CD4-positive, alpha-beta memory T cell (primary cell): ENCODE data around the gene GPR27. TPM values are rescaled to one million over a fixed set of nuclear protein-coding genes. Genes with fewer than 3 reads are reported as not detected.

ENCODE experiments used
- CTCF ChIA-PET: fragments of 350-600 bp; sonication (Branson Sonifier 250); formaldehyde crosslinking; loops from one replicate; lab custom pipeline; 2021; ENCODE audit warnings: inconsistent platforms; ENCODE audit not compliant: partially characterized antibody; lab: Charles Lee
- POLR2A ChIA-PET: fragments of 350-600 bp; sonication (Branson Sonifier 250); formaldehyde crosslinking; loops from one replicate; lab custom pipeline; 2021; ENCODE audit not compliant: partially characterized antibody; lab: Charles Lee
- DNase-seq, 5 donors: peaks; one replicate each; pipeline versions ENCODE4 v3.0.0 to v3.0.0-alpha.2; 2020 to 2022; ENCODE audit warnings: mixed read lengths in 1 of 5
- H3K27ac ChIP-seq: one replicate; pipeline ENCODE4 v1.7.0; 2013; ENCODE audit warnings: low read depth, low read length
- H3K27me3 ChIP-seq: 2 replicates; pipeline ENCODE4 v1.7.0; 2013; ENCODE audit warnings: mild to moderate bottlenecking, low read length, moderate library complexity; ENCODE audit not compliant: insufficient read depth
- H3K36me3 ChIP-seq: 2 replicates; pipeline ENCODE4 v1.7.0; 2013; ENCODE audit warnings: mild to moderate bottlenecking, low read length, moderate library complexity; ENCODE audit not compliant: insufficient read depth
- H3K4me1 ChIP-seq: 2 replicates; pipeline ENCODE4 v1.7.0; 2013; ENCODE audit warnings: mild to moderate bottlenecking, low read length, moderate library complexity; ENCODE audit not compliant: insufficient read depth
- H3K4me3 ChIP-seq, 2 donors: one replicate each; pipeline ENCODE4 v1.7.0; 2013; ENCODE audit warnings: low read length in 2 of 2, mild to moderate bottlenecking in 1 of 2
- H3K9me3 ChIP-seq, 2 donors: one replicate each; pipeline ENCODE4 v1.7.0; 2013; ENCODE audit warnings: low read length in 2 of 2, control low read depth in 1 of 2; ENCODE audit not compliant: control insufficient read depth in 1 of 2
- H3K27ac Mint-ChIP-seq, 7 donors: one replicate each; pipeline ENCODE4 v1.8.0; 2020 to 2021; ENCODE audit warnings: mixed read lengths in 7 of 7, mild to moderate bottlenecking in 6 of 7, inconsistent platforms in 3 of 7, moderate library complexity in 3 of 7
- H3K27me3 Mint-ChIP-seq, 2 donors: one replicate each; pipeline ENCODE4 v1.8.0; 2020 to 2021; ENCODE audit warnings: mixed read lengths in 2 of 2
- H3K36me3 Mint-ChIP-seq, 2 donors: one replicate each; pipeline ENCODE4 v1.8.0; 2020 to 2021; ENCODE audit warnings: mixed read lengths in 2 of 2, inconsistent platforms in 1 of 2, mild to moderate bottlenecking in 1 of 2
- H3K4me1 Mint-ChIP-seq, 4 donors: one replicate each; pipeline ENCODE4 v1.8.0; 2020 to 2021; ENCODE audit warnings: mixed read lengths in 4 of 4, mild to moderate bottlenecking in 1 of 4
- H3K4me3 Mint-ChIP-seq, 8 donors: one replicate each; pipeline ENCODE4 v1.8.0; 2020 to 2021; ENCODE audit warnings: mixed read lengths in 8 of 8, mild to moderate bottlenecking in 7 of 8, moderate library complexity in 6 of 8, inconsistent platforms in 3 of 8
- H3K9me3 Mint-ChIP-seq, 8 donors: one replicate each; pipeline ENCODE4 v1.8.0; 2020 to 2021; ENCODE audit warnings: mixed read lengths in 8 of 8, mild to moderate bottlenecking in 5 of 8, inconsistent platforms in 3 of 8, moderate library complexity in 1 of 8
- intact Hi-C: fragments of 100-400 bp; cut with micrococcal nuclease; formaldehyde crosslinking; loops from one replicate; pipeline ENCODE4 v1.15.1; 2023
- polyA plus RNA-seq, 2 donors: library from polyadenylated mRNA; unstranded; fragments of 300-500 nt; fragmentation: Illumina TruSeq; gene quantifications; one replicate each; pipeline ENCODE4 v1.2.3, GENCODE V29; 2021
- total RNA-seq, 2 experiments: library from RNA; stranded (reverse); gene quantifications; one replicate each; pipeline ENCODE4 v1.2.3, GENCODE V29; 2021

Gene GPR27
- total and polyA plus RNA-seq, 4 experiments from 2014 or later, result 0.17 to 1.4 (median 0.58) TPM

DNA sequence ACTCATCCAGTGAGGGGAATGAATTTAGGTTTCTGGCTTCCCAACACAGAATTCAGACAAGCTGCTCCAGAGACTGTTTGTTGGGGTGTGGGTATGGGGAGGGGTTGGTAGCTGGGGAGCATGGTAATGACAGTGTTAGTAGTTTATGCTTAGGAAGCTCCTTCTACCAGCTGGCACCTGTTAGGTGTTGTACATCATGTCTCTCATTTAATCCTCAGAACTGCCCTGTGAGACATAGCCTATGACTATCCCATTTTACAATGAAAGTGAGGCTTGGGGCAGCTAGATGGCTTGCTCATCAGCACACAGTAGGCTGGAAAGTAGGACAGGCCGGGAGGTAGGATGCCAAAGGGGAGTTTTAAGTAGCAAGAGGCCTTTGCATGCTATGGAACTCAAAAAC, 31.0 kb upstream of the GPR27 start:
- Mint-ChIP-seq H3K36me3 (peaks cover 14 to 31% of the 10 kb centered on the region in 2 donors), H3K27ac (peak overlapping the region; percentile 91 to 99 (median 93)), H3K4me3 (peak overlapping the region; percentile 77 to 98 (median 92)), H3K9me3 (no peaks in the 10 kb centered on the region), H3K27me3 (no peaks in the 10 kb centered on the region), H3K4me1 (peaks cover 57 to 79% (median 69%) of the 10 kb centered on the region in 4 donors)
- H3K36me3 ChIP-seq, result no peaks in the 10 kb centered on the region
- no peaks in the 10 kb centered on the region for H3K27me3 ChIP-seq
- ChIA-PET CTCF (interaction anchor here (2.1 to 2.8 kb wide), 3 partner anchors 8 to 12 kb away, joined by 7 to 19 read pairs (median 9); no protein-coding TSS in a partner anchor), POLR2A (interaction anchor here (1.9 to 2.7 kb wide), 3 partner anchors 11 to 724 kb away, joined by 7 to 27 read pairs (median 8); partner anchors contain the start of gene RYBP)
- intact Hi-C loops, result loop anchor here (1.0 to 5.0 kb wide), 4 partner anchors 11 to 1035 kb away; partner anchors contain the start of gene FOXP1
- DNase-seq, result no peak
- H3K4me1 ChIP-seq, result peaks cover 80% of the 10 kb centered on the region
- H3K4me3 ChIP-seq, result peak overlapping the region; percentile 19 to 60
- H3K9me3 ChIP-seq, result no peaks in the 10 kb centered on the region
- H3K27ac ChIP-seq, result peak overlapping the region; percentile 71

DNA sequence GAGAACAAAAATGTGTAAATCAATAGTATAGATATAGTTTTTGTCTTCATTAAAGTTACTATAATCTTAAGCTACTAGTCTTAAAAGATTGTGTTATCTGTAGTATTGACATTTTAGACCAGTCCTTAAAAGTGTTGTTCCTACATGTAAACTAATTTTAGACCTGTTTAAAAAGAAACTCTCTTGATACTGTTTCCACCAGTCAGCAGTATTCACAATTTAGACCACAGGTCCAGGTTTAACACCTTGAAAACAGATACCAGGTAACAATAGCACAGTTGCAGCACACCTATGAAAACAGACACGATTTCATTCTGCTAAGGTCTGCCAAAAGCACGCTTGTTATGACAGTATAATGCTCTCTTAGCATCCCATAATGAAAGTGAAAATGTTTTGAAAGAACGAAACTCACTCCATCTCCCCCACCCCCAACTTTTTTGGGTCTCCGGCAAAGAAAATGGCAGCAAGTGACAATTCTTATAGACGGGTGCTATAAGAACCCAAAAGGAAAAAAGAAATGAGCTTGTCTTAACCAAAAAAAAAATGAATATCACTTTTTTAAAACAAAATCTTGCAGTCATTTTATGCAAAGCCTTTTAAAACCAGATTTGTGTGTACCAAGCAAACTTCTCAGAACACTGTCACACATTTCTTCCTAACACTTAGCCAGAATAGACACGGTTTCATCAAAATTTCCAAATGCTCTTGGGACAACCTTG, 30.0 kb upstream of the GPR27 start:
- Mint-ChIP-seq H3K27me3 (no peaks in the 10 kb centered on the region), H3K4me1 (peaks cover 53 to 76% (median 64%) of the 10 kb centered on the region in 4 donors), H3K36me3 (peaks cover 14 to 28% of the 10 kb centered on the region in 2 donors), H3K27ac (peak overlapping the region; percentile 88 to 99 (median 93)), H3K4me3 (peak overlapping the region; percentile 89 to 98 (median 94)), H3K9me3 (no peaks in the 10 kb centered on the region)
- Histone ChIP-seq H3K36me3 (no peaks in the 10 kb centered on the region), H3K27me3 (no peaks in the 10 kb centered on the region), H3K4me1 (peaks cover 80% of the 10 kb centered on the region), H3K9me3 (no peaks in the 10 kb centered on the region), H3K4me3 (peak overlapping the region; percentile 60 to 95), H3K27ac (peak overlapping the region; percentile 71)
- ChIA-PET CTCF (interaction anchor here (2.1 to 2.8 kb wide), 3 partner anchors 9 to 13 kb away, joined by 7 to 19 read pairs (median 9); no protein-coding TSS in a partner anchor), POLR2A (interaction anchor here (0.9 to 2.7 kb wide), 7 partner anchors 10 to 723 kb away, joined by 3 to 27 read pairs (median 4); partner anchors contain the start of gene RYBP)
- peak; percentile 65 to 81 (median 74) for DNase-seq
- intact Hi-C loops, result loop anchor here (1.0 to 5.0 kb wide), 5 partner anchors 12 to 1034 kb away; partner anchors contain the start of genes FOXP1 and RYBP

DNA sequence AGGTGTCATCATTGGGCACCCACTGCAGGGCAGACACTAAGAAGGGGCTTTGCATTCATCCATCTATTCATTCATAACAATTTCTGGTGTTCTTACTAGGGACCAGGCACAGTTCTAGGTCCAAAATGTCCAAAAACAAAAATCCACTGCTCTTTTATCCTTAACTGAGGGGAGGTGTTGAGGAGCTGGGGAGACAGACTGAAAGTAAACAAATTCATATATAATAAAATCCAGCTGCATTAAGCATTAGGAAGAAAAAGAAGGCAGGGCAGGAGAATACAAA, 29.5 kb upstream of the GPR27 start:
- intact Hi-C loops, result loop anchor here (2.0 to 5.0 kb wide), 3 partner anchors 142 to 723 kb away; partner anchors contain the start of genes FOXP1 and RYBP
- CTCF ChIA-PET, result interaction anchor here (0.8 to 2.8 kb wide), 5 partner anchors 9 to 151 kb away, joined by 3 to 19 read pairs (median 7); no protein-coding TSS in a partner anchor
- Histone ChIP-seq H3K36me3 (no peaks in the 10 kb centered on the region), H3K27me3 (no peaks in the 10 kb centered on the region), H3K27ac (peak overlapping the region; percentile 71), H3K4me1 (peaks cover 80% of the 10 kb centered on the region), H3K9me3 (no peaks in the 10 kb centered on the region), H3K4me3 (peak overlapping the region; percentile 60 to 95)
- POLR2A ChIA-PET, result interaction anchor here (0.7 to 2.7 kb wide), 11 partner anchors 11 to 723 kb away, joined by 3 to 27 read pairs (median 3); partner anchors contain the start of gene RYBP
- peaks cover 11 to 28% of the 10 kb centered on the region in 2 donors for H3K36me3 Mint-ChIP-seq
- H3K4me3 Mint-ChIP-seq, result peak overlapping the region; percentile 89 to 98 (median 94)
- DNase-seq, result no peak
- peaks cover 51 to 76% (median 64%) of the 10 kb centered on the region in 4 donors for H3K4me1 Mint-ChIP-seq
- H3K27ac Mint-ChIP-seq, result peak overlapping the region; percentile 88 to 99 (median 93)
- H3K9me3 Mint-ChIP-seq, result no peaks in the 10 kb centered on the region
- H3K27me3 Mint-ChIP-seq, result no peaks in the 10 kb centered on the region

DNA sequence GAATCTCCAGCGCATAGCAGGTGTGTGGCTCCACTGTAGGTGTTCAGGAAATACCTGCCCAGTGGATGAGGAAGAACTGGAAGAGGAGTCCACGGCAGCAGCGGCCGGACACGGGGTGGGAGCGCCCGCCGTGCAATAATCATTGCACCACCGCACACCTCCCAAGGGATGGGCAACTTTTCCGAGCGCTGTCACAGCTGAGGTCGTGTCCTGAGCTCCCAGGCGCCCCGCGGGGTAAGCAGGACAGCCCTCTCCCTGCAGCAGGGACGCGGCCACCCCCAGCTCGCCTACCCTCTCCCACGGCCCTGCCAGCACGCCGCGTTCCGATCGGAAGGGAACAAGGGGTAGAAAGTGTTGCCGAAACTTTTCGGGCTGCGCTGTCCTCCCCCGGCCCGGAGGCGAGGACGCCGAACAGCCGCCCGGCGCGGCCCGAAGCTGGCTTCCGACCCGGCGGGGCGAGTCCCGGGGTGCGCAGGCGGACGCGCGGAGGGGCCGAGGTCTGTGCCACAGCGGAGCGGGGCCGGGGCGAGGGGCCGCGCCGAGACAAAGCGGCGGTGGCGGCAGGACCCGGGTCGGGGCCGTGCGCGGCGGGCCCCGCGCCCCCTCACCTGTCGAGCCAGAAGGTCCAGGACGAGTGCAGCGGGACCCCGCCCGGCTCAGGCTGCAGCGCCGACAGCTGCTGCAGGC, 28.9 kb upstream of the GPR27 start:
- Histone ChIP-seq H3K27ac (peak overlapping the region; percentile 71), H3K4me1 (peaks cover 80% of the 10 kb centered on the region), H3K27me3 (no peaks in the 10 kb centered on the region), H3K9me3 (no peaks in the 10 kb centered on the region), H3K4me3 (peak overlapping the region; percentile 60 to 95), H3K36me3 (no peaks in the 10 kb centered on the region)
- ChIA-PET CTCF (interaction anchor here (0.8 to 2.8 kb wide), 5 partner anchors 9 to 151 kb away, joined by 3 to 19 read pairs (median 7); no protein-coding TSS in a partner anchor), POLR2A (interaction anchor here (0.7 to 2.7 kb wide), 14 partner anchors 10 to 722 kb away, joined by 3 to 27 read pairs (median 3); partner anchors contain the start of gene RYBP)
- Mint-ChIP-seq H3K27ac (peak overlapping the region; percentile 88 to 99 (median 93)), H3K9me3 (no peaks in the 10 kb centered on the region), H3K4me3 (peak overlapping the region; percentile 89 to 98 (median 94)), H3K27me3 (no peaks in the 10 kb centered on the region), H3K4me1 (peaks cover 52 to 76% (median 65%) of the 10 kb centered on the region in 4 donors), H3K36me3 (peaks cover 6 to 24% of the 10 kb centered on the region in 2 donors)
- intact Hi-C loops, result loop anchor here (2.0 to 5.0 kb wide), 3 partner anchors 142 to 722 kb away; partner anchors contain the start of genes FOXP1 and RYBP
- peak in 4 of 5 donors; percentile 31 to 48 (median 40) for DNase-seq

DNA sequence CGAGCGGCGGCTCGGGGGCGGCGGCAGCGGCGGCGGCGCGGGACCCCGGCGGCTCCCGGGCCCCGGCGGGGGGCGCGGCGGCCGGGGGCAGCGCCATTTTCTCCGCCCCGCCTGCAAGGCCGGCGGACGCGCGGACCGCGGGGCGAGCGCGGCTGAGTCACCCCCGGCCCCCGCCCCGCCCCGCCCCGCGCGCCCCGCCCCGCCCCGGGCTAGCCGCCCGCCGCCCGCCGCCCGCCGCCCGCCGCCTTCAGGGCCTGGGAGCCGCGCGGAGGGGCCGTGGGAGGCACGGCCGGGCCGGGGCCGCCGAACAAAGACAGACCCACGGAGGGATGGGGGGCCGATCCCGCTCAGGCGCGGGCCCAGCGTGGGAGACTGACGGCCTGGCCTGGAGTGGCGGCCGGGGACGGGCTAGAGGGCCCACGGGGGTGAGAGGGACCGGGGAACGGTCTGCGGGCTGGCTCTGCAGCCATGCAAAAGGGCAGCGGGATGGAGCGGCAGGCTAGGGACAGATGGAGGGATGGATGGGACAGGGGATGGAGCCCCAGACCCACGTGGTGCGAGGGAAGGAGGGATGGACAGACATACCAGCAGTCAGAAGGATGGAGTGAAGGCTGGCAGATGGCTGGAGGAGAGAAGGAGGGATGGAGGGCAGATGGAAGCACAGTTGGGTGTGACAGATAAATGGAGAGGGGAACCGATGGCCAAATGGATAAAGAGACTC, 28.2 kb upstream of the GPR27 start, which contains the start of gene EIF4E3:
TSS of gene EIF4E3 (minus strand) at position 132 of the 721 bp plus-strand sequence. CDS start at position 97, 35 bp downstream.
- Histone ChIP-seq H3K27ac (peak within 1 kb of the TSS; percentile 77), H3K4me1 (peaks cover 81% of the 10 kb centered on the region), H3K4me3 (peak within 1 kb of the TSS; percentile 85 to 95), H3K27me3 (no peaks in the 10 kb centered on the region), H3K36me3 (no peaks in the 10 kb centered on the region), H3K9me3 (no peaks in the 10 kb centered on the region)
- CTCF ChIA-PET, result interaction anchor here (1.2 to 2.8 kb wide), 2 partner anchors 14 to 23 kb away, joined by 4 to 19 read pairs; no protein-coding TSS in a partner anchor
- no peaks in the 10 kb centered on the region for H3K27me3 Mint-ChIP-seq
- POLR2A ChIA-PET, result interaction anchor here (1.0 to 2.7 kb wide), 9 partner anchors 10 to 722 kb away, joined by 3 to 27 read pairs (median 4); partner anchors contain the start of gene RYBP
- intact Hi-C loops, result loop anchor here (2.0 kb wide), 1 partner anchor 721 kb away; the partner anchor contains the start of gene RYBP
- peaks cover 5 to 24% of the 10 kb centered on the region in 2 donors for H3K36me3 Mint-ChIP-seq
- no peaks in the 10 kb centered on the region for H3K9me3 Mint-ChIP-seq
- H3K4me3 Mint-ChIP-seq, result peak within 1 kb of the TSS; percentile 94 to 98 (median 97)
- H3K4me1 Mint-ChIP-seq, result peaks cover 56 to 79% (median 69%) of the 10 kb centered on the region in 4 donors
- peak within 1 kb of the TSS; percentile 92 to 99 (median 97) for H3K27ac Mint-ChIP-seq
- DNase-seq, result peak in 4 of 5 donors; percentile 36 to 47 (median 45)

DNA sequence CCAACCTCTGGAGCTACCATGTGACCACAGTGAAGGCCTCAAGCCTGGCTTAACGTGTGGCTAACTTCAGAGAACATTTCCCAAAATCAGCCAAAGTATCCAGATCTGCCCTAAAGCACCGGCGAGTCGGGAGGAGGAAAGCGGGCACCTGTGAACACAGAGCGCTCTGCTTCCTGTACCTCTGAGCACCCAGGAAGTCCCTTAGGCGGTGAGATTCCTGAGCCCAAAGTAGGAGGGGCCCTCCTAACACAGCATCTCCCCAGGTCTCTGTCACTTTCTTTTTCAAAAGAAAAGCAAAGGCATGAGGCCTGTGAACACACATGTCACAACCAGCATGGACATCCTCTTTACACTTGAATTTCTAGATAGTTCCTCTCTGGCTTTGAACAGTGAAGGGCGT, 27.5 kb upstream of the GPR27 start:
- peak overlapping the region; percentile 90 to 98 (median 94) for H3K4me3 Mint-ChIP-seq
- Histone ChIP-seq H3K9me3 (no peaks in the 10 kb centered on the region), H3K27ac (peak overlapping the region; percentile 77), H3K4me3 (peak overlapping the region; percentile 4 to 85), H3K27me3 (no peaks in the 10 kb centered on the region), H3K36me3 (no peaks in the 10 kb centered on the region), H3K4me1 (peaks cover 76% of the 10 kb centered on the region)
- H3K9me3 Mint-ChIP-seq, result no peaks in the 10 kb centered on the region
- H3K4me1 Mint-ChIP-seq, result peaks cover 51 to 79% (median 66%) of the 10 kb centered on the region in 4 donors
- ChIA-PET POLR2A (interaction anchor here (1.3 to 1.7 kb wide), 2 partner anchors 15 to 22 kb away, joined by 3 to 5 read pairs; no protein-coding TSS in a partner anchor), CTCF (interaction anchor here (1.8 to 7.9 kb wide), 4 partner anchors 10 to 1095 kb away, joined by 4 to 100 read pairs (median 5); no protein-coding TSS in a partner anchor)
- DNase-seq, result peak; percentile 63 to 86 (median 72)
- peak overlapping the region; percentile 92 to 99 (median 97) for H3K27ac Mint-ChIP-seq
- intact Hi-C loops, result loop anchor here (2.0 kb wide), 1 partner anchor 1123 kb away; the partner anchor contains the start of gene SHQ1
- H3K36me3 Mint-ChIP-seq, result peaks cover 0 to 20% of the 10 kb centered on the region in 2 donors
- H3K27me3 Mint-ChIP-seq, result no peaks in the 10 kb centered on the region
